NT2/D1 (cell line): Measurements from ENCODE around the gene BOLA3.

Experiments used
- SUZ12 ChIP-seq: IDR thresholded peaks from 2 replicates; pipeline ENCODE4 v1.6.1; 2011; ENCODE audit not compliant: insufficient read length, insufficient read depth; ENCODE audit errors: extremely low read depth
- YY1 ChIP-seq: IDR thresholded peaks from 2 replicates; pipeline ENCODE4 v1.6.1; 2011; ENCODE audit not compliant: insufficient read length, insufficient read depth

GRCh38 chr2:74130211-74130995 is 17.3 kb downstream of the BOLA3 start:
- no peak for TF ChIP-seq SUZ12
- TF ChIP-seq YY1, result no peak
